Suprapubic skin (tissue), 4 donors: ENCODE data around the gene ICAM4. TPM values are rescaled to one million over a fixed set of nuclear protein-coding genes. Genes with fewer than 3 reads are reported as not detected.

Experiments used
- DNase-seq, 2 donors: peaks; one replicate each; pipeline ENCODE4 v3.0.0-alpha.2; 2019; ENCODE audit warnings: low spot score in 2 of 2
- H3K27ac ChIP-seq: fragments of 200-600 bp; sonication (generic); one replicate; pipeline ENCODE4 v1.5.1; 2019
- H3K27me3 ChIP-seq: fragments of 200-600 bp; sonication (generic); one replicate; pipeline ENCODE4 v1.5.1; 2019
- H3K36me3 ChIP-seq: fragments of 200-600 bp; sonication (generic); one replicate; pipeline ENCODE4 v1.5.1; 2019
- H3K4me1 ChIP-seq: fragments of 200-600 bp; sonication (generic); one replicate; pipeline ENCODE4 v1.5.1; 2019
- H3K4me3 ChIP-seq: fragments of 200-600 bp; sonication (generic); one replicate; pipeline ENCODE4 v1.5.1; 2019; ENCODE audit warnings: mild to moderate bottlenecking
- H3K9me3 ChIP-seq: fragments of 200-600 bp; sonication (generic); one replicate; pipeline ENCODE4 v1.5.1; 2019
- CTCF ChIP-seq, 2 donors: fragments of 200-600 bp in 1 of 2; fragments of 450-650 bp in 1 of 2; sonication (generic) in 1 of 2; IDR thresholded peaks; one replicate each; pipeline ENCODE4 v1.5.1; 2016 to 2019; ENCODE audit warnings: antibody characterized with exemption in 2 of 2, mild to moderate bottlenecking in 1 of 2, moderate library complexity in 1 of 2
- EP300 ChIP-seq: sonication (generic); formaldehyde crosslinking; IDR thresholded peaks from one replicate; pipeline ENCODE4 v1.6.1; 2017; ENCODE audit warnings: antibody characterized with exemption
- POLR2A ChIP-seq, 2 donors: fragments of 450-650 bp; IDR thresholded peaks; one replicate each; pipeline ENCODE4 v1.6.1; 2017; ENCODE audit warnings: antibody characterized with exemption in 2 of 2, mild to moderate bottlenecking in 2 of 2, moderate library complexity in 2 of 2
- POLR2AphosphoS5 ChIP-seq, 3 donors: sonication (generic); formaldehyde crosslinking; IDR thresholded peaks; one replicate each; pipeline ENCODE4 v1.6.1; 2017; ENCODE audit warnings: antibody characterized with exemption in 3 of 3
- WGBS: methylation state at CpG from one replicate; pipeline ENCODE4 v1.1.5; 2018; 5-methylcytosine and 5-hydroxymethylcytosine counted together
- total RNA-seq, 4 donors: library from RNA; depleted of rRNA; stranded (reverse); fragments of >200 nt; gene quantifications; one replicate each; pipeline ENCODE4 v1.1.0, GENCODE V29; 2016

Gene ICAM4
- total RNA-seq, 4 donors from 2014 or later, result not detected

- 32% methylated on average over 7 of the region's 8 CpGs for WGBS
- Histone ChIP-seq H3K36me3 (peaks cover 43% of the 10 kb centered on the region), H3K4me1 (peaks cover 16% of the 10 kb centered on the region), H3K4me3 (no peak overlapping the region), H3K27me3 (no peaks in the 10 kb centered on the region), H3K27ac (no peak overlapping the region), H3K9me3 (no peaks in the 10 kb centered on the region)
- no peak for DNase-seq
- TF ChIP-seq POLR2AphosphoS5 (IDR thresholded peaks at IDR 0.05) (no peak), POLR2A (IDR thresholded peaks at IDR 0.05) (no peak), EP300 (no peak), CTCF (IDR thresholded peaks at IDR 0.05) (no peak)
Observed at GRCh38 chr19:10260141-10260584, 26.6 kb upstream of the ICAM4 start.

GRCh38 chr19:10262771-10263170 lies 24.0 kb upstream of the ICAM4 start:
- WGBS, result 83% methylated on average over 7 of the region's 7 CpGs
- TF ChIP-seq POLR2A (IDR thresholded peaks at IDR 0.05), result no peak
- no peak for TF ChIP-seq EP300
- no peak for TF ChIP-seq POLR2AphosphoS5 (IDR thresholded peaks at IDR 0.05)
- TF ChIP-seq CTCF (IDR thresholded peaks at IDR 0.05), result no peak
- DNase-seq, result no peak
- no peak overlapping the region for H3K4me3 ChIP-seq
- no peak overlapping the region for H3K27ac ChIP-seq
- peaks cover 18% of the 10 kb centered on the region for H3K36me3 ChIP-seq
- H3K4me1 ChIP-seq, result peaks cover 16% of the 10 kb centered on the region
- H3K27me3 ChIP-seq, result no peaks in the 10 kb centered on the region
- H3K9me3 ChIP-seq, result no peaks in the 10 kb centered on the region

GRCh38 chr19:10266706-10267105 lies 20.0 kb upstream of the ICAM4 start:
- DNase-seq, result no peak
- Histone ChIP-seq H3K4me3 (no peak overlapping the region), H3K27ac (no peak overlapping the region), H3K9me3 (no peaks in the 10 kb centered on the region), H3K27me3 (no peaks in the 10 kb centered on the region), H3K36me3 (no peaks in the 10 kb centered on the region), H3K4me1 (peaks cover 18% of the 10 kb centered on the region)
- TF ChIP-seq CTCF (IDR thresholded peaks at IDR 0.05) (no peak), POLR2AphosphoS5 (IDR thresholded peaks at IDR 0.05) (no peak), EP300 (no peak), POLR2A (IDR thresholded peaks at IDR 0.05) (no peak)
- WGBS, result 92% methylated on average over 7 of the region's 7 CpGs

GRCh38 chr19:10268071-10268470 lies 18.7 kb upstream of the ICAM4 start:
- Histone ChIP-seq H3K27me3 (no peaks in the 10 kb centered on the region), H3K4me1 (peaks cover 20% of the 10 kb centered on the region), H3K4me3 (no peak overlapping the region), H3K9me3 (no peaks in the 10 kb centered on the region), H3K27ac (peak overlapping the region; percentile 62), H3K36me3 (no peaks in the 10 kb centered on the region)
- no peak for TF ChIP-seq CTCF (IDR thresholded peaks at IDR 0.05)
- no peak for TF ChIP-seq POLR2A (IDR thresholded peaks at IDR 0.05)
- no peak for TF ChIP-seq POLR2AphosphoS5 (IDR thresholded peaks at IDR 0.05)
- TF ChIP-seq EP300, result no peak
- 46% methylated on average over 3 of the region's 6 CpGs for WGBS
- no peak for DNase-seq

- peak overlapping the region; percentile 47 for H3K4me3 ChIP-seq
- peaks cover 26% of the 10 kb centered on the region for H3K4me1 ChIP-seq
- peak in 1 of 2 donors; percentile 93 for DNase-seq
- H3K9me3 ChIP-seq, result no peaks in the 10 kb centered on the region
- no peaks in the 10 kb centered on the region for H3K27me3 ChIP-seq
- 14% methylated on average over 18 of the region's 59 CpGs for WGBS
- peaks cover 4% of the 10 kb centered on the region for H3K36me3 ChIP-seq
- peak overlapping the region; percentile 82 for H3K27ac ChIP-seq
- TF ChIP-seq CTCF (IDR thresholded peaks at IDR 0.05), result peak; percentile 90 to 94
- peak in 1 of 3 donors; percentile 37 for TF ChIP-seq POLR2AphosphoS5 (IDR thresholded peaks at IDR 0.05)
- TF ChIP-seq EP300, result no peak
- peak in 1 of 2 donors; percentile 20 for TF ChIP-seq POLR2A (IDR thresholded peaks at IDR 0.05)
Observed at GRCh38 chr19:10269333-10270179, 17.2 kb upstream of the ICAM4 start.
